GM12801 (cell line): Measurements from ENCODE around the gene LGI1.

ENCODE experiments used
- CTCF ChIP-seq: IDR thresholded peaks from one replicate; pipeline ENCODE4 v1.5.1; 2011; ENCODE audit warnings: control low read depth; ENCODE audit not compliant: insufficient read length; ENCODE audit errors: extremely low read depth

Gene LGI1

GRCh38 chr10:93784059-93784458 is 26.3 kb downstream of the LGI1 start:
- no peak for TF ChIP-seq CTCF

DNA sequence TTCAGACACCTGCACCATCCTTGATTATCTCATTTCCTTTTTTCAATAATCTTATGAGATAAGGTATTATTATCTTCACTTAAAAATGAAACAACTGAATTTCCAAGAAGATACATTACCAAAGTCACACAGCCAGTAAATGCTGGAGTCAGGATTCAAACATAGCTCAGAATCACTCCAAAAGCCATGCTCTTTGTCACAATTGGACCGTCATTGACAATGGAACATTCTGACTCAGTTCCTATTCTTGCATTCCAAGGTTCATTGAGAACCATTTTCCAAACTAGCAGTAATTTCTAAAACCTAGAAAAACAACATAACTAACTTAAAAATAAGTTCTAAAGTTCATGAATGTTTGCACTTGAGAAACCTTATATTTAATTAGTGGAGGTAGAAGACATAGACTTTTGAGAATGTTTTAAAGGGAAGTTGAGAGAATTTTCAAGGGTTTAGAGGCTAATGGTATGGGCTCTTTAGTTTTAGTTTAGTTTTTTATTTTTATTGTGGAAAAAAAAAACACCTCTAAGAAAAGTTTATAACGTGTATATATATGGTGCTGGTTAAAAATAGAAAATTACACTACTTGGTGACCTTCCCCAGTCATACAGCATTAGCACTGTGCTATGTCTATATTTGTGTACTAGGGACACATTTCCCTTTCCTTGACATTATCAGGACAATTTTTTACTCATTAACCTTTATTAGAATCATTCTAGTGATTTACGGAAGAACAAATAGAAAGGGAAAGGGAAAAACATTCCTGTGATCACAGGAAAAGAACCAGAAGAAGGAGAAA is 30.9 kb downstream of the LGI1 start:
- no peak for TF ChIP-seq CTCF

GRCh38 chr10:93790439-93790838 is 32.7 kb downstream of the LGI1 start:
- TF ChIP-seq CTCF, result no peak

DNA sequence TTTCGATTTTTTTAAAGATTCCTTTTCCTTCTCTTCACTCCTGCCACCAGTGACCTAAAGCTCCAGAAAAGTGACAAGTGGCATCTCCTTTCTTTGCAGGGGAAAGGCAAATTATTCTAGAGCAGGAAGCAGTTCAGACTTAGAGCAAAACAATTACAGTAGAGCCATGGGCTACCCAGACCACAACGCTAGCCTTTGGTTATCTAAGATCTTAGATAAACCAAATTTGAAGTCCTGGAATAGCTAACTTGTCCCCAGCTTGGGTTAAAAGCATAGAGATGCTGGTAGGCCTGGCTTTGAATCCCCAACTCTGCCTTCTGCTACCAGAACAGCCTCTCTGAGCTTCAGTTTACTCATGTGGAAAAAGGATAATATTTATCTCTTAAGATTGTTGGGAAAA is 38.4 kb downstream of the LGI1 start:
- TF ChIP-seq CTCF, result no peak

- no peak for TF ChIP-seq CTCF
Observed at GRCh38 chr10:93797825-93798224, 40.1 kb downstream of the LGI1 start.

DNA sequence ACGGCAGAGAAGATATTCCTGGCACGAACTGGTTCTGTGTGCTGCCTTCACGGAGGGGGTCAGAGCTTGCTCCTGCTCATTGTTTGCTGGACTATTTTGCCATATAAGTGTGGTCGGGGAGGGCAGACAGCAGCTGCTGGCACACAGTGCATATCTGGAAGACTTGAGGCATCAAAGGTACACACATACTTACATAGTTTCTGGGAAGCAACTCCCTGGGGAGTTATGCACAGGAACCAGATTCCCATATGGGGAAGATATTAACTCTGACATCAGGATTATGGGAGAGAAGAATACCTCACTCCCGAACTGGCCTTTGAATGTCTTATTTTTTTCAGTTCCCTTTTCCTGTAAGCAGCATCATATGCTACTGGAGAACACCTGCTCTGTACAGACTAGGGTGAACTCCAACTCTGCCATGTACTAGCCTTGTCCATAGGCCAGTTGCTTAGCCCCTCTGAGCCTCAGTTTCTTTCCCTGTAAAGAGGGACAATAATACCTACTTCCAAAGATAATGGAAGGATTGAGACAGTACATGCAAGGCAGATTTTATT is 41.5 kb downstream of the LGI1 start:
- TF ChIP-seq CTCF, result no peak

DNA sequence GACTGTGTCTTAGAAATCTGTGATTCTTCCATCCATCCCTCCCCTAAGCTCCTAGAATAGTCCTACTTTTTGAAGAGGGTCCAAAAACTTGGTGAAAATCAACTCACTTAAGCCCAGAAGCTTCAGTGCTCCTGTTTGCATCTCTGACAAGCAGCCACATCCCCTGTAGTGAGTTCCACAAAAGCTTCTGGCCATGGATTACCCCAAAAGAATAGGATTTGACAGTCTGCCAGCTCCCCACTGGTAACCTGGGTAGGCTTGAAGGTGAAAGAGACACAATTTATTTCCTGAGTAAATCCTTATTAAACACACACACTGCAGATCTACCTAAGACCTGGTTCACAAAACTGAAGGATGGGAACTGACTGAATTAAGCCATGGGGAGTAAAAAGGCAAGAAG is 46.5 kb downstream of the LGI1 start:
- TF ChIP-seq CTCF, result no peak

GRCh38 chr10:93806903-93807302 is 49.2 kb downstream of the LGI1 start:
- TF ChIP-seq CTCF, result no peak
